ENCODE data around the gene SEC14L1.

Gene SEC14L1

GRCh38 chr17:77228241-77228752, 87.5 kb downstream of the SEC14L1 start:
- FAIRE-seq (no peak), DNase-seq (ENCODE audit: insufficient read length, low spot score) (no peak)
- TF ChIP-seq POLR2A (IDR thresholded peaks at IDR 0.05; ENCODE audit: low read depth, low read length) (no peak), POU2F2 (IDR thresholded peaks at IDR 0.05; ENCODE audit: low read depth, low read length) (no peak)

- DNase-seq (ENCODE audit: insufficient read length, low spot score) (no peak), FAIRE-seq (no peak)
- no peak for TF ChIP-seq PAX5 (IDR thresholded peaks at IDR 0.05; ENCODE audit: insufficient read depth, low read length, severe bottlenecking)
Observed at GRCh38 chr17:77228816-77229215, 88.0 kb downstream of the SEC14L1 start.

GRCh38 chr17:77229786-77230435, 89.1 kb downstream of the SEC14L1 start:
- DNase-seq (ENCODE audit: insufficient read length, low spot score) (no peak), FAIRE-seq (no peak)
- TF ChIP-seq TAF1 (IDR thresholded peaks at IDR 0.05; ENCODE audit: low read depth, low read length) (no peak), PAX5 (IDR thresholded peaks at IDR 0.05; ENCODE audit: insufficient read depth, low read length, severe bottlenecking) (no peak), SPI1 (IDR thresholded peaks at IDR 0.05; ENCODE audit: low read depth, low read length) (no peak), POLR2AphosphoS5 (IDR thresholded peaks at IDR 0.05; ENCODE audit: low read depth, low read length) (no peak), POU2F2 (IDR thresholded peaks at IDR 0.05; ENCODE audit: low read depth, low read length) (no peak), POLR2A (IDR thresholded peaks at IDR 0.05; ENCODE audit: low read depth, low read length) (no peak)

- no peak for TF ChIP-seq PAX5 (IDR thresholded peaks at IDR 0.05; ENCODE audit: insufficient read depth, low read length, severe bottlenecking)
- no peak for TF ChIP-seq TAF1 (IDR thresholded peaks at IDR 0.05; ENCODE audit: low read depth, low read length)
- TF ChIP-seq POU2F2 (IDR thresholded peaks at IDR 0.05; ENCODE audit: low read depth, low read length): no peak
- no peak for TF ChIP-seq POLR2A (IDR thresholded peaks at IDR 0.05; ENCODE audit: low read depth, low read length)
- TF ChIP-seq POLR2AphosphoS5 (IDR thresholded peaks at IDR 0.05; ENCODE audit: low read depth, low read length): no peak
- no peak for TF ChIP-seq SPI1 (IDR thresholded peaks at IDR 0.05; ENCODE audit: low read depth, low read length)
- FAIRE-seq (no peak), DNase-seq (ENCODE audit: insufficient read length, low spot score) (no peak)
Observed at GRCh38 chr17:77230436-77230830, 89.7 kb downstream of the SEC14L1 start.

GRCh38 chr17:77231076-77231871, 90.5 kb downstream of the SEC14L1 start:
- FAIRE-seq (no peak), DNase-seq (ENCODE audit: insufficient read length, low spot score) (no peak)
- TF ChIP-seq PAX5 (IDR thresholded peaks at IDR 0.05; ENCODE audit: insufficient read depth, low read length, severe bottlenecking): no peak
- TF ChIP-seq SPI1 (IDR thresholded peaks at IDR 0.05; ENCODE audit: low read depth, low read length): no peak
- no peak for TF ChIP-seq POLR2A (IDR thresholded peaks at IDR 0.05; ENCODE audit: low read depth, low read length)
- no peak for TF ChIP-seq TAF1 (IDR thresholded peaks at IDR 0.05; ENCODE audit: low read depth, low read length)

GRCh38 chr17:77233127-77233526, 92.4 kb downstream of the SEC14L1 start:
- no peak for TF ChIP-seq SPI1 (IDR thresholded peaks at IDR 0.05; ENCODE audit: low read depth, low read length)
- TF ChIP-seq POU2F2 (IDR thresholded peaks at IDR 0.05; ENCODE audit: low read depth, low read length): no peak
- TF ChIP-seq POLR2A (IDR thresholded peaks at IDR 0.05; ENCODE audit: low read depth, low read length): no peak
- no peak for FAIRE-seq

GRCh38 chr17:77233635-77234334, 93.0 kb downstream of the SEC14L1 start:
- FAIRE-seq: peak; percentile 89
- DNase-seq (ENCODE audit: insufficient read length, low spot score): peak; percentile 58

More at GRCh38 chr17:77233127-77233526, 92.4 kb downstream of the SEC14L1 start:
- DNase-seq (ENCODE audit: insufficient read length, low spot score): no peak

GRCh38 chr17:77234695-77235094, 93.9 kb downstream of the SEC14L1 start:
- TF ChIP-seq POLR2A (IDR thresholded peaks at IDR 0.05; ENCODE audit: low read depth, low read length): no peak
- no peak for TF ChIP-seq POLR2AphosphoS5 (IDR thresholded peaks at IDR 0.05; ENCODE audit: low read depth, low read length)
- no peak for TF ChIP-seq PAX5 (IDR thresholded peaks at IDR 0.05; ENCODE audit: insufficient read depth, low read length, severe bottlenecking)
- TF ChIP-seq POU2F2 (IDR thresholded peaks at IDR 0.05; ENCODE audit: low read depth, low read length): no peak
- TF ChIP-seq SPI1 (IDR thresholded peaks at IDR 0.05; ENCODE audit: low read depth, low read length): no peak
- TF ChIP-seq TAF1 (IDR thresholded peaks at IDR 0.05; ENCODE audit: low read depth, low read length): no peak
- DNase-seq (ENCODE audit: insufficient read length, low spot score) (no peak), FAIRE-seq (peak; percentile 77)

More at GRCh38 chr17:77233635-77234334, 93.0 kb downstream of the SEC14L1 start:
- peak; percentile 68 for TF ChIP-seq SPI1 (IDR thresholded peaks at IDR 0.05; ENCODE audit: low read depth, low read length)
- TF ChIP-seq POLR2AphosphoS5 (IDR thresholded peaks at IDR 0.05; ENCODE audit: low read depth, low read length): no peak
- TF ChIP-seq POU2F2 (IDR thresholded peaks at IDR 0.05; ENCODE audit: low read depth, low read length): peak; percentile 40; the same call in 1 of the 2 replicates
- no peak for TF ChIP-seq TAF1 (IDR thresholded peaks at IDR 0.05; ENCODE audit: low read depth, low read length)

- DNase-seq (ENCODE audit: insufficient read length, low spot score) (no peak), FAIRE-seq (peak; percentile 78)
- TF ChIP-seq SPI1 (IDR thresholded peaks at IDR 0.05; ENCODE audit: low read depth, low read length): no peak
- TF ChIP-seq POLR2AphosphoS5 (IDR thresholded peaks at IDR 0.05; ENCODE audit: low read depth, low read length): no peak
- TF ChIP-seq POU2F2 (IDR thresholded peaks at IDR 0.05; ENCODE audit: low read depth, low read length): no peak
- TF ChIP-seq PAX5 (IDR thresholded peaks at IDR 0.05; ENCODE audit: insufficient read depth, low read length, severe bottlenecking): no peak
- TF ChIP-seq TAF1 (IDR thresholded peaks at IDR 0.05; ENCODE audit: low read depth, low read length): no peak
- TF ChIP-seq POLR2A (IDR thresholded peaks at IDR 0.05; ENCODE audit: low read depth, low read length): no peak
Observed at GRCh38 chr17:77235370-77235941, 94.7 kb downstream of the SEC14L1 start.
